ENCODE data around the gene LMAN2. TPM values are rescaled to one million over a fixed set of nuclear protein-coding genes. Genes with fewer than 3 reads are reported as not detected.

The LMAN2 gene
- total RNA-seq (2012; rRNA removed) = 285 and 302 TPM in 2 replicates

GRCh38 chr5:177351392-177352329 lies at the start of gene LMAN2:
LMAN2 (minus strand) TSS chr5:177351668; CDS start chr5:177351647, 21 bp downstream.
- no peaks in the 10 kb centered on the region for H3K9me3 ChIP-seq (replicated peaks; ENCODE audit: low read length)
- peak within 1 kb of the TSS; percentile 96 for H3K9ac ChIP-seq (ENCODE audit: low read depth, low read length)
- H3K36me3 ChIP-seq (ENCODE audit: insufficient read depth, low read length) = peaks cover 15% of the 10 kb centered on the region
- H3K4me3 ChIP-seq (ENCODE audit: low read length) = peak within 1 kb of the TSS; percentile 74
- peaks cover 3% of the 10 kb centered on the region for H3K27me3 ChIP-seq (ENCODE audit: control insufficient read depth, insufficient read depth, low read length)
- H3K4me2 ChIP-seq (ENCODE audit: low read length) = peak within 1 kb of the TSS; percentile 98
- peaks cover 23% of the 10 kb centered on the region for H3K4me1 ChIP-seq (ENCODE audit: control insufficient read depth, insufficient read depth, low read length)

GRCh38 chr5:177399997-177400868 lies 48.8 kb upstream of the LMAN2 start, which contains the start of gene PFN3:
PFN3 (minus strand) TSS chr5:177400661; CDS start chr5:177400576, 85 bp downstream.
- peak within 1 kb of the TSS; percentile 15 for H3K4me2 ChIP-seq (ENCODE audit: low read length)
- peaks cover 38% of the 10 kb centered on the region for H3K4me1 ChIP-seq (ENCODE audit: control insufficient read depth, insufficient read depth, low read length)
- H3K27me3 ChIP-seq (ENCODE audit: control insufficient read depth, insufficient read depth, low read length) = peaks cover 77% of the 10 kb centered on the region

GRCh38 chr5:177397875-177398390 lies 46.5 kb upstream of the LMAN2 start:
- Histone ChIP-seq H3K4me1 (ENCODE audit: control insufficient read depth, insufficient read depth, low read length) (peaks cover 17% of the 10 kb centered on the region), H3K9ac (ENCODE audit: low read depth, low read length) (no peak overlapping the region), H3K4me3 (ENCODE audit: low read length) (no peak overlapping the region), H3K27me3 (ENCODE audit: control insufficient read depth, insufficient read depth, low read length) (peaks cover 67% of the 10 kb centered on the region), H3K4me2 (ENCODE audit: low read length) (no peak overlapping the region), H3K9me3 (replicated peaks; ENCODE audit: low read length) (no peaks in the 10 kb centered on the region), H3K36me3 (ENCODE audit: insufficient read depth, low read length) (no peaks in the 10 kb centered on the region)

More at GRCh38 chr5:177399997-177400868, 48.8 kb upstream of the LMAN2 start, which contains the start of gene PFN3:
- H3K4me3 ChIP-seq (ENCODE audit: low read length) = no peak within 1 kb of the TSS
- no peaks in the 10 kb centered on the region for H3K9me3 ChIP-seq (replicated peaks; ENCODE audit: low read length)
- H3K36me3 ChIP-seq (ENCODE audit: insufficient read depth, low read length) = no peaks in the 10 kb centered on the region
- H3K9ac ChIP-seq (ENCODE audit: low read depth, low read length) = no peak within 1 kb of the TSS

GRCh38 chr5:177396807-177397206 lies 45.3 kb upstream of the LMAN2 start:
- Histone ChIP-seq H3K27me3 (ENCODE audit: control insufficient read depth, insufficient read depth, low read length) (peaks cover 56% of the 10 kb centered on the region), H3K36me3 (ENCODE audit: insufficient read depth, low read length) (no peaks in the 10 kb centered on the region), H3K4me3 (ENCODE audit: low read length) (no peak overlapping the region), H3K9me3 (replicated peaks; ENCODE audit: low read length) (no peaks in the 10 kb centered on the region), H3K9ac (ENCODE audit: low read depth, low read length) (no peak overlapping the region), H3K4me2 (ENCODE audit: low read length) (no peak overlapping the region), H3K4me1 (ENCODE audit: control insufficient read depth, insufficient read depth, low read length) (peaks cover 8% of the 10 kb centered on the region)

- H3K4me1 ChIP-seq (ENCODE audit: control insufficient read depth, insufficient read depth, low read length) = peaks cover 8% of the 10 kb centered on the region
- H3K9me3 ChIP-seq (replicated peaks; ENCODE audit: low read length) = no peaks in the 10 kb centered on the region
- no peaks in the 10 kb centered on the region for H3K36me3 ChIP-seq (ENCODE audit: insufficient read depth, low read length)
- H3K4me3 ChIP-seq (ENCODE audit: low read length) = no peak overlapping the region
- H3K4me2 ChIP-seq (ENCODE audit: low read length) = no peak overlapping the region
- H3K9ac ChIP-seq (ENCODE audit: low read depth, low read length) = no peak overlapping the region
- peaks cover 48% of the 10 kb centered on the region for H3K27me3 ChIP-seq (ENCODE audit: control insufficient read depth, insufficient read depth, low read length)
Measured at GRCh38 chr5:177396078-177396477, 44.6 kb upstream of the LMAN2 start.

- no peak overlapping the region for H3K4me2 ChIP-seq (ENCODE audit: low read length)
- no peak overlapping the region for H3K9ac ChIP-seq (ENCODE audit: low read depth, low read length)
- no peak overlapping the region for H3K4me3 ChIP-seq (ENCODE audit: low read length)
- no peaks in the 10 kb centered on the region for H3K36me3 ChIP-seq (ENCODE audit: insufficient read depth, low read length)
- H3K9me3 ChIP-seq (replicated peaks; ENCODE audit: low read length) = no peaks in the 10 kb centered on the region
- peaks cover 13% of the 10 kb centered on the region for H3K4me1 ChIP-seq (ENCODE audit: control insufficient read depth, insufficient read depth, low read length)
- peaks cover 29% of the 10 kb centered on the region for H3K27me3 ChIP-seq (ENCODE audit: control insufficient read depth, insufficient read depth, low read length)
Measured at GRCh38 chr5:177393990-177394389, 42.5 kb upstream of the LMAN2 start.

- Histone ChIP-seq H3K4me2 (ENCODE audit: low read length) (no peak overlapping the region), H3K36me3 (ENCODE audit: insufficient read depth, low read length) (no peaks in the 10 kb centered on the region), H3K4me1 (ENCODE audit: control insufficient read depth, insufficient read depth, low read length) (peaks cover 16% of the 10 kb centered on the region), H3K9ac (ENCODE audit: low read depth, low read length) (no peak overlapping the region), H3K4me3 (ENCODE audit: low read length) (no peak overlapping the region), H3K9me3 (replicated peaks; ENCODE audit: low read length) (no peaks in the 10 kb centered on the region), H3K27me3 (ENCODE audit: control insufficient read depth, insufficient read depth, low read length) (peaks cover 25% of the 10 kb centered on the region)
Measured at GRCh38 chr5:177393206-177393765, 41.8 kb upstream of the LMAN2 start.

GRCh38 chr5:177392765-177393164 lies 41.3 kb upstream of the LMAN2 start:
- no peak overlapping the region for H3K4me3 ChIP-seq (ENCODE audit: low read length)
- no peak overlapping the region for H3K4me2 ChIP-seq (ENCODE audit: low read length)
- peaks cover 16% of the 10 kb centered on the region for H3K4me1 ChIP-seq (ENCODE audit: control insufficient read depth, insufficient read depth, low read length)
- H3K27me3 ChIP-seq (ENCODE audit: control insufficient read depth, insufficient read depth, low read length) = peaks cover 26% of the 10 kb centered on the region
- H3K36me3 ChIP-seq (ENCODE audit: insufficient read depth, low read length) = no peaks in the 10 kb centered on the region
- H3K9me3 ChIP-seq (replicated peaks; ENCODE audit: low read length) = no peaks in the 10 kb centered on the region
- no peak overlapping the region for H3K9ac ChIP-seq (ENCODE audit: low read depth, low read length)

GRCh38 chr5:177390363-177391300 lies 39.2 kb upstream of the LMAN2 start:
- H3K27me3 ChIP-seq (ENCODE audit: control insufficient read depth, insufficient read depth, low read length) = peaks cover 21% of the 10 kb centered on the region
- H3K4me1 ChIP-seq (ENCODE audit: control insufficient read depth, insufficient read depth, low read length) = peaks cover 16% of the 10 kb centered on the region
- H3K9ac ChIP-seq (ENCODE audit: low read depth, low read length) = no peak overlapping the region
- H3K4me3 ChIP-seq (ENCODE audit: low read length) = no peak overlapping the region
- peak overlapping the region; percentile 65 for H3K4me2 ChIP-seq (ENCODE audit: low read length)
- H3K36me3 ChIP-seq (ENCODE audit: insufficient read depth, low read length) = no peaks in the 10 kb centered on the region
- H3K9me3 ChIP-seq (replicated peaks; ENCODE audit: low read length) = no peaks in the 10 kb centered on the region
